NCI-H1092 (cell line): ENCODE results near the gene MSLN.
A peak's percentile ranks its signal among the peaks of the same experiment; 100 is the strongest.

ENCODE experiments used
- DNase-seq: peaks from one replicate; lab custom pipeline; 2025; lab: John Stamatoyannopoulos, UW

Gene MSLN

DNA sequence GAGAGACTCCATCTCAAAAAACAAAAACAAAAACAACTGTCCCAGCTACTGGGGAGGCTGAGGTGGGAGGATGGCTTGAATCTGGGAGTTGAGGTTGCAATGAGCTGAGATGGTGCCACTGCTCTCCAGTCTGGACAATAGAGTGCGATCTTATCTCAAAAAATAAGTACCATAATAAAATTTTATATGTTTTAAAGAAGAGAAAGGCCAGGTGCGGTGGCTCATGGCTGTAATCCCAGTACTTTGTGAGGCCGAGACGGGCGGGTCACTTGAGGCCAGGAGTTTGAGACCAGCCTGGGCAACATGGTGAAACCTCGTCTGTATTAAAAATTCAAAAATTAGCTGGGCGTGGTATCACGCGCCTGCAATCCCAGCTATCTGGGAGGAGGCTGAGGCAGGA lies 16.3 kb downstream of the MSLN start:
- DNase-seq: no peak

DNA sequence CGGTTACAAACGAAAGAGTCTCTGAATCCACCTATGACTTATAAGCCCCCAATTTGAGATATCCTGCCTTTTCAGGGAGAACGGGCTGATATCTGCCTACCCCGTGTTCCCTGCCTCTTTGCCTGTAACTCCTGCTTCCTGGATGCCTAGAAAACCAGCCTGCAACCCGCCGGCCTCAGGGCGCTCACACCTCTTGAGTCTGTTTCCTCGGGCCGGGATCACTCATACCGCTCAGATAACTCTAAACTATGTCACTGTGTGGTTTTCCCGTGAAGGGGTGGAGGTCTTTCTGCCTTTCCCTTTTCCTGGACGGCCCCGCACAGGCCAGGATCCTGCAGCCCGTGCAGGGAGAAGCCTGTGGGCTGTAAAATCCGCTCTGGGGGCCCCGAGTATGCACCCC lies 17.3 kb downstream of the MSLN start:
- no peak for DNase-seq

DNA sequence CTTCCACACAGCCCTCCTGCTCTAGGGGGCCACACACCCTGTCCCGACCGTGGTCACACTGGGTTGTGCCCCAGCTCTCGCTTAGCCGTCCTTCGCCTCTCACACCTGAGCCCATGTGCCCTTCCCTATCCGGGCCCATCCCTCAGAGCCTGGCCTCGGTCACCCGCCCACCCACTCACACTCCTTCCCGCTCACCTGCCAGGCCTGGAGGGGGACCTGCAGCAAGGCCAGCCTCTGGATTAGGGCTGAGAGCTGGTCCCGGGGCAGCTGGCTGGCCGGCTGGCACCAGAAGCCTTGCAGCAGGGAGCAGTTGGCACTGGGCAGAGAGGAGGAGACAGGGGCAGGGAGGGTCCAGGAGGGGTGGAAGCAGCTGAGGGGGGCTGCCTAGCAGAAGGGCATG lies 17.9 kb downstream of the MSLN start:
- DNase-seq: no peak

DNA sequence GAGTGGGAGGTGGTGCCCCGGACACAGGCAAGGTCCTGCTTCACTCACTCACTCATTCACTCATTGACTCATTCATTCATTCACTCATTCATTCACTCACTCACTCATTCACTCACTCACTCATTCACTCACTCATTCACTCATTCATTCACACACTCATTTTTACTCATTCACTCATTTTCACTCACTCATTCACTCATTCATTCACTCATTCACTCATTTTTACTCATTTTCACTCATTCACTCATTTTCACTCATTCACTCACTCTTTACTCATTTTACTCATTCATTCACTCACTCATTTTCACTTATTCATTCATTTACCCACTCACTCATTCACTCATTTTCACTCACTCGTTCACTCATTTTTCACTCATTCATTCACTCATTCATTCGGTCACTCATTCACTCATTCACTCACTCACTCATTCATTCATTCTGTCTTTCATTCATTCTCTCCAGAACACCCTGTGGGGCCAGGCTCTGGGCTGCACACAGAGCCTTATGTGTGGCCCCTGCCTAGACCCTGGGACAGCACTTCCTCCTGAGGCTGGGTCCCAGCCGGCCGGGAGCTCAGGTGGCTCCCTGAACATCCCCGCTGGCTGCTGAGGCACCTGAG lies 18.5 kb downstream of the MSLN start:
- DNase-seq: no peak

DNA sequence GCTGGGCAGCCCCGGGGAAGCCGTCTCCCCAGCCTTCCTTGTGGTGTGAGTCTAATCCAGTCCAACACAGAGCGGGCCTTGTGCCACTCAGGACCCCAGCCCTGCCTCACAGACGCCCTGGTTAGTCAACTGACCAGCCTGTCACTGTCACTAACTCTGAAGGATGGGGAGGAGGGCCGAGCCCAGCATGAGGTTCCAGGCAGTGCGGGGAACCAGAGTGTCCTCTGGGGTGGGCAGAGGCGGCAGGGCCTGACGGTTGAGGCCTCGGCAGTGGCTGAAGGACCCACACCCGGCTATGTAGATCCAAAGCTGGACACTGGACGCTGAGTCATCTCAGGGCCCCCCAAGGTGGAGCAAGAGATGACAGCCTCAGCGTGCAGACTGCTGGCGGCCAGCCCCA lies 19.0 kb downstream of the MSLN start:
- no peak for DNase-seq

DNA sequence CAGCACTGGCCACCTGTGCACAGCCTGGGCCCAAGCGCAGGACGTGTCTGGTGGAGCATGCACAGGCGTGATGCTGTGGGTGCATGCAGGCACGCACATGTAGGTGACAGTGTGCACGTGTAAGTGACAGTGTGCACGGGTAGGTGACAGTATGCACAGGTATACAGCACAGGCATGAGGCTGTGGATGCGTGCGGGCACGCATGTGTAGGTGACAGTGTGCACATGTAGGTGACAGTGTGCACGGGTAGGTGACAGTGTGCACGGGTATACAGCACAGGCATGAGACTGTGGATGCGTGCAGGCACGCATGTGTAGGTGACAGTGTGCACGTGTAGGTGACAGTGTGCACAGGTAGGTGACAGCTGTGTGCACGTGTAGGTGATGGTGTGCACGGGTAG lies 19.8 kb downstream of the MSLN start:
- DNase-seq: no peak

DNA sequence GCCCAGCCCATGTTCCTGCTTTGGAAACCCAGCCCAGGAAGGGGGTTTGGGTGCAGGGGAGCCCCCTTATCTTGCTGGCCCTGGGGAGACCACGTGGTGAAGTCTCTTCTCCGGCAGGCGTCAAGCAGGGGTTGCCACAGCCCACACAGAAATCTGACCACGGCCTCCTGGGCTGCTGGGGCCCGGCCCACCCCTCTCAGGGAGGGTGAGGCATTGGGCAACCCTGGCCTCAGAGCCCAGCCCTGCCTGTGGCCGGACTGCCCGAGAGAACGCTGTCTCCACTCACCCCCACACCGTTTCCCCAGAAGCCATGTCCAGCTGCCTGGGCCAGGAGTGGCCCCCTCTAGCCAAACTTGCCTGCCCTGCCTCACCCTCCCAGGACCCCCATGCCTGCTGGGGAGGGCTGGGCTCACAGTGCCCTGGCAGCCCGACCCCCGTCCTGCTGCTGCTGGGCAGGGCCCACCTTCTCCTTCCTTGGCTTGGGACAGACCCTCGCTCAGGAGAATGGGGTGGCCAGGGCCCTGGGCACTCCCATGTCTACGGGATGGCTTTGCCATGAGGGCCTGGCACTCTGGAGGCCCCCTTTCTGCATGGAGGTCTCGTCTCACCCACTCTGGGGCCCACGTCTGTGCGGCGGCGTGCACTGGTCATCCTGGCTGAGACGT lies 20.9 kb downstream of the MSLN start:
- DNase-seq: no peak

DNA sequence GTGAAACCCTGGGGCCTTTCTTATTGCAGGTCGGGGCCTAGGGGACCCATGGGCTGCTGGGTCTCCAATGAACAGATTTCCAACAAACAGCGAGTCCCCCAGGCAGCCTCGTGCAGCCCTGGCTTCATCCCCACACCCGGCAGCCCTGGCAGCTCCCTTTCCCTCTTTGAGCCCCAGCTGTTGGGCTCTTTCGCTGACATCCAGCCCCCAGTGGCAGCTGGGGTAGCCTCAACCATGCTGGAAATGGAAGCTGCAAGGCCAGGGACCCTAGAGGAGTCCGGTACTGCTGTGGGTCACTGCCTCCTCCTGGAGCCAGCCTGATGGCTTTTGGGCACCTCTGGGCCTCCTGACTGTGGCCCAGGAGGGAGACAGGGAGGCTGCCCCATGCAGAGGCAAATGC lies 21.7 kb downstream of the MSLN start:
- DNase-seq: no peak

DNA sequence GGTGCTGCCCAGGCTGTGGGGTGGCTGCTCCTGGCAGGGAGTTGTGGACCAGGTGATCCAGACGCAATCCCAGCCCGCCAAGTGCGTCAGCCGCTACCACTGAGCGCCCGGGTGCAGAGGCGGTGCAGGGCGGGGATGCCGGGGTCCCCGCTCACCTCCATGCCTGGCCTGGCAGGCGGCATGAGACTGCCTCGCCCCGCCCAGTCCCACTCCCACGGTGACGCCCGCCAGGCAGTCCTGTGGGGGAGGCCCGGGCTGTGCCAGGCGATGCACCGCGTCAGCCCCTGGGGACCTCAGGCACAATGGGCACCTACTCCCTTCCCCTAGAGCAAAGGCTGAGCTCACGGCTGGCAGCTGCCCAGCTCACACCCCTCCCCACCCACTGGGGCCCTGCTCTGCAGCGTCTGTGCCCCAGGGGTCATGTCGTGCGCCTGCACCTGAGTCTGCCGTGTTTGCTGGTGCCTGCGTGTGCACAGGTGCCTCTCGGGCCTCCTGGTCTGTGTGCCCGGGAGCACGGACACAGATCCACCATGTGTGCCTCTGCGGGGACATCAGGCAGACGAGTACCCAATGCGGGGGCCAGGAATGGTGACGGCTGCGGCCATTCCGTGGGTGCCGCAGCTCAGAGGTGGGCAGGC lies 22.4 kb downstream of the MSLN start:
- peak; percentile 56 for DNase-seq

DNA sequence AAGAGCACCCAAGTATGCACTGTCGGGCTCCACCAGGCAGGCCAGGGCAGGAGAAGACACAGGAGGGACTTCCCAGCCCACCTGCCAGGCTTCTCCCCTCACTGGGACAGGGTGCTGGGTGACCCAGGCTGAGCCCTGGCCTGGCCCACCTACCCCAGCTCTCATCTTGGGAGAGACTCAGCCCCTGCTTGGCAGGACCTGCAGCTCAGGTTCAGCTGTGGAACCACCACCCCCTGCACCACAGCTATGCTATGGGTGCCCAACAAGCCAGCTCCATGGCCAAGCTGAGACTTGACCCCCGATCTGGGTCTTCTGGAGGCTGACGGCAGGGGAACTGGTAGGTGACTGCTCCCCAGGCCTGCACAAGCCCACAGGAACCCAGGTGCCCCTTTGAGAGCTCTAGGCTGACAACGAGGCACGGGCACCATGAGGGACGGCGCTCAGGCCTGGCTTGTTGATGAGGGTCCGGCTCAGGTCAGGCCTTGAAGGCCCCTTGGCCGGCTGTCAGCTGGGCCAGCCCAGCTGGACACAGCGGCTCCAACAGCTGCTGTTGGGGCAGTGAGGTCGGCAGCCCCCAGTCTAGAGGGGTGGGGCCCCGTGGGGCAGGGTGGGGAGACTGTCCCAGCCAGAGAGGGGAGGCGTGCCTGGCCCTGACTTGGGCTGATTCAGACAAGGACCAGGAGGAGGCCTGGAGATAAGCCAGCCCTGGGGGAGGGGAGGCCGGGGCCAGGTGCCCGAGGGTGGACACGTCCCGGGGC lies 23.0 kb downstream of the MSLN start:
- DNase-seq: no peak

DNA sequence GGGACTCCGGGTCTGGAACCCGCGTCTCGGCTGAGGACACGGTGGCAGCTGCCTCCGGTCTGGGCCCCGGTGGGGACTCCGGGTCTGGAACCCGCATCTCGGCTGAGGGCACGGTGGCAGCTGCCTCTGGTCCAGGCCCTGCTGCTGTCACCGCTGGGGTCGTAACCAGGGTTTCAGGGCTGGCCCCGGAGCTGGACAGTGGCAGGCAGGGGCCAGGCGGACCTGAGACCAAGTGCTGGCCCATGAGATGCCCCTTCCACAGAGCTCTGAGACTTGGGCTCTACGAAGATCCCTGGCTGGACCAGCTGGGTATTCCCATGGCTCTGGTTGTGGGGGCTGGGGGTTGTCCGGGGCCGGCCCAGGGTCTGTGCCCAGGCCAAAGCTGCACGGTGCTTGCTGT lies 23.9 kb downstream of the MSLN start:
- no peak for DNase-seq

DNA sequence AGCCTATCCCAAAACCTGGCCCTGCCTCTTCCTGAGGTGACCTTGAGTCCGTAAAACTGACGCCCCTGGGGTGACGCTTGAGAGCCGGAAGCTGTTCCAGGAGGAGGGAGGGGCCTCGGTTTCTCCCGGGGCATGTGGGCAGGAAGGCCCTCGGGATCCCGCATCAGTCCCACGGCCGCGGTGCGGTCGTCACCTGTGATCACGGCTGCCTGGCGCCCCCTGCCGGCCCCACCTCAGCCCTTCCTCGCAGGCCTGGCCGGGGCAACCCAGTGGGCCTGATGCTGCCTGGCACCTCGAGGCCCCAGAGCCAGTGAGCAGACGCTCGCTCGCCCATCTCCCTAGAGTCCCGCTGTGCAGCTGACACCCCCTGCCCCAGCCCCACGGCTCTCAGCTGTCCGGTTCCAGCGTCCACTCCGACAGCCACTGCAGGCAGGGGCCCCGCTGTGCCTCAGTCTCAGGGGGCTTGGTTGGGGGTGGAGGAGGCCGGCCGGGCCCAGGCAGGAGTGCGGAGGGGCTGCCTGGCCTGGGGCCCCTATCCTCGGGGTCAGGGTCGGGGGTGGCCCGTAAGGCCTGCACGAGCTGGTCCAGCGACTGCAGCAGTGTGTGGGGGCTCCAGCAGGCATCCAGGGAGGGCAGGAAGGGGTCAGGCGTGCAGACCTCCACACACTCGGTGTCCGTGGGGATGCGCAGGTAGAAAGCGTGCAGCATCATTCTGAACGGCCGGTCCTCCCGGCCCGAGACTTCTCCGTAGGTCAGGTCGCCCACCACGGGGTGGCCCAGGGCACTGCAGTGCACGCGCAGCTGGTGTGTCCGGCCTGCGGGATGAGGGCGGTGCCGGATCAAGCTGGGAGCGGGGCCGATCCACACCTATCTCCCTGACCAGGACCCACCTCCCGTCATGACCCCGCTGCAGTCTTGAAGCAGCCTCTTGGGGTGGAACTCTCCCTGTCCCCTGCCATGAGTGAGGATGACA lies 25.3 kb downstream of the MSLN start:
- peak; percentile 21 for DNase-seq

DNA sequence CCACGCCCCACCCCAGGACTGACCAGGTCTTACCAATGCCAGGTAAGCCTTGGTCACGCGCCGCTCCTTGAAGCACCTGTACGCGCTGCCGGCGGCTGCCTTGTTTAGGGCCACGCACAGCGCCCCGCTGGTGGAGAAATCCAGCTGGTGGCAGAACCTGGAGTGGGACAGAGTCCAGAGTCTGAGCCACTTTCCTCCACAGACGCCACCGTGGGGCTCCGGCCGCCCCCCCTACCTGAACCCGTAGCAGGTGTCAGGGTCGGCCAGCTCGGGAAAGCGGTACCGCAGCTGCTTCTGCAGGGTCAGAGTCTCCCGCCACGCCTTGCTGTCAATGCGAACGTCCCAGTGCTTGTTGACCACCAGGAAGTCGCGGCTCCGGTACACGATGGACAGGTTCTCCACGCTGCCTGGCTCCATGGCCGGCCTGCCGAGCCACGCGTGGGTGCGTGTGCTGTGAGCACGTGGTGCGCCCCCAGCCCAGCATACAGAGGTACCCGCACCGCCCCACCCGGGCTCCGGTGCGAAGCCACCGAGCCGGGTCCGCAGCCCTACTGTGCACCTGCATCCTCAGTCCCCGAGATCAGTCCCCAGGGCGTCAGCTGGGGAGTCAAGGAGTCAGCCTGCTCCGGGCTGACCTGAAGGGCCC lies 26.9 kb downstream of the MSLN start:
- DNase-seq: no peak

DNA sequence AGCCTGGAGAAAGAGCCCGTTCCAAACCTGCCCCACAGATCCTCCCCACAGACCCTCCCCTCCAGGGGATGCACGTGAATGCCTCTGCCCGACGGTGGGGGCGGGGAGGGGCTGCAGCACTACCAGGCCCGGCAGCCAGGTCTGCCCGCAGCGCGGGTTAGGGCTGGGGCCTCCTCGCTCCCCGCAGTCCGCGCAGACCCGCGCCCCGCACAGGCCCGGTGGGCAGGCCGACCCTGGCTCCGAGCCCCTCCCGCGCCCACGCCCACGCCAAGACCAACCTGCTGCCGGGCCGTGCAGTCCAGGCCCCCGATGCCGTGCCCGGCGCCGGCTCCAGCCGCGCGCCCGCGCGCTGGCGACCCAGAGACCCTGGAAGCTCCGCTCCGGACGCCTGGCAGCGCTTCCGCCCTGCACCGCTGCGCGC lies 27.5 kb downstream of the MSLN start, which contains the start of gene RPUSD1:
Gene RPUSD1, minus strand, starts transcription at position 404 of the 421 bp plus-strand sequence. CDS start 644 bp downstream, outside the sequence.
- DNase-seq: no peak

DNA sequence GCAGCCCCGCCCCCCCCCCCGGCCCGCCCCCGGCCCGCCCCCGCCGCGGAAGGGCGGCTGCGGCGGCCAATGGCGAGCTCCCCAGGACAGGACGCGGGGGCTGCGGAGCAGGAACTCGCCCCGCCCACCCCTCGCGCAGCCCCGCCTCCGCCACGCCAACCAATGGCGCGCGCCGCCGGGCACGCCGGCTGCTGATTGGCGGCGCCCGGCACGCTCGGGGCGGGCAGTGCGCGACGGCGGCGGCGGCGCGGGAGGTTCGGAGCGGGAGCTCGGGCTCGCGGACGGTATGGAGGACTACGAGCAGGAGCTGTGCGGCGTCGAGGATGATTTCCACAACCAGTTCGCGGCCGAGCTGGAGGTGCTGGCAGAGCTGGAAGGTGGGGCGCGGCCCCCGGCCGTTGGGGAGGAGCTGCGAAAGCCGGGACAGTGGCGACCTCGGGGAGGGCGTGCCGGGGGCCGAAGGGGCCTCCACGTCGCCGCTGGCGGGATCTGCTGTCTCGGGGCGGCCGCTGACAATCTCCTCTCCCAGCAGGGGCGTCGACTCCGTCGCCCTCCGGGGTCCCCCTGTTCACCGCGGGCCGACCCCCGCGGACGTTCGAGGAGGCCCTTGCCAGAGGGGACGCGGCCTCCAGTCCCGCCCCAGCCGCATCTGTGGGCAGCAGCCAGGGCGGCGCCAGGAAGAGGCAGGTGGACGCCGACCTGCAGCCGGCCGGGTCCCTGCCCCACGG lies 28.0 kb downstream of the MSLN start, which contains the start of gene CHTF18:
Gene CHTF18, plus strand, starts transcription at position 222 of the 728 bp plus-strand sequence. Its CDS starts 65 bp downstream, at position 287.
- DNase-seq: peak; percentile 86

DNA sequence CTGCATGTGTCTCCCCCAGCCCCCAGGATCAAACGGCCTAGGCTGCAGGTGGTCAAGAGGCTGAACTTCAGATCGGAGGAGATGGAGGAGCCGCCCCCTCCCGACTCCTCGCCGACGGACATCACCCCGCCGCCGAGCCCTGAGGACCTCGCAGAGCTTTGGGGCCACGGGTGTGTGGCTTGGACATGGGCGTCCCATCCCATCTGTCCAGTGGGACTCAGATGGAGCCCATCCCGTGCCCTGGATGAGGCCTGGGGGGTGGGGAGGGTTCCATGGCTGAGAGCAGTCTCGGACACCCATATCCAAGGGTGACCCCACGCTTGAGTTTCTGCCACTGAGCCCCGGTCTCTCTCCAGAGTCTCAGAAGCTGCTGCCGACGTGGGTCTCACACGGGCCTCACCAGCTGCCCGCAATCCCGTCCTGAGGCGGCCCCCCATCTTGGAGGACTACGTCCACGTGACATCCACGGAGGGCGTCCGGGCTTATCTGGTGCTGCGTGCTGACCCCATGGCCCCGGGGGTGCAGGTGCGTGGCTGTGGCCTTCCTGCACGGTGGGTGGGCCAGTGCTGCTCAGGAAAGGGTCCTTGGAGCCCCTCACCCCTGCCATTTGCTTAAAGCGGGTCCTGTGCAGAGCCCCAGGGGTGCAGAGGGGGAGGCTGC lies 28.8 kb downstream of the MSLN start:
- DNase-seq: no peak

DNA sequence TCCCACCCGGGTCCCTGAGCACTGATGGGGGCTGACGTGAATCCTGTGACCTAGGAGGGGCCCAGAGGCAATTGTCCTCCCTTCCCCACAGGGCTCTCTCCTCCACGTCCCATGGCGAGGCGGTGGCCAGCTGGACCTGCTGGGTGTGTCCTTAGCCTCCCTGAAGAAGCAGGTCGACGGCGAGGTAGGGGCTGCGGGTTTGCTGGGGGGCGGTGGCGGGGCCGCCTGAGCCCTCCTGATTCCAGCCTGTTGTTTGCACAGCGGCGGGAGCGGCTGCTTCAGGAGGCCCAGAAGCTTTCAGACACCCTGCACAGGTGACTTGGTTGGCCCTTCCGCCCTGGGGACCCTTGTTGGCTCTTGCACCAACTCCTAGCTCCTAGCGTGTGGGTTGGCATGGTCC lies 29.6 kb downstream of the MSLN start:
- no peak for DNase-seq

DNA sequence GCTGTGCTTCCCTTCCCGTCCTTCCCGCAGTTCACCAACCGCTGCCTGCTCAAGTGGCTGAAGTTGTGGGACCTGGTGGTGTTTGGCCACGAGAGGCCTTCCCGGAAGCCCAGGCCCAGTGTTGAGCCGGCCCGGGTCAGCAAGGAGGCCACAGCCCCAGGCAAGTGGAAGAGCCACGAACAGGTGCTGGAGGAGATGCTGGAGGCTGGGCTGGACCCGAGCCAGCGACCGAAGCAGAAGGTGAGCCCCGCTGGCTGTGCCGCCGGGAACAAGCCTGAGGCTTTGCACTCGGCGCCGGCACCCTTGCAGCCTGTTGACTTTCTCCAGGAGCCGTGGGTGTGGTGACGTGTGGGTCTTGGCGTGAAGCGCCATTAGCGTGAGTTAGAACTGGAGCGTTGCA lies 30.6 kb downstream of the MSLN start:
- DNase-seq: no peak

DNA sequence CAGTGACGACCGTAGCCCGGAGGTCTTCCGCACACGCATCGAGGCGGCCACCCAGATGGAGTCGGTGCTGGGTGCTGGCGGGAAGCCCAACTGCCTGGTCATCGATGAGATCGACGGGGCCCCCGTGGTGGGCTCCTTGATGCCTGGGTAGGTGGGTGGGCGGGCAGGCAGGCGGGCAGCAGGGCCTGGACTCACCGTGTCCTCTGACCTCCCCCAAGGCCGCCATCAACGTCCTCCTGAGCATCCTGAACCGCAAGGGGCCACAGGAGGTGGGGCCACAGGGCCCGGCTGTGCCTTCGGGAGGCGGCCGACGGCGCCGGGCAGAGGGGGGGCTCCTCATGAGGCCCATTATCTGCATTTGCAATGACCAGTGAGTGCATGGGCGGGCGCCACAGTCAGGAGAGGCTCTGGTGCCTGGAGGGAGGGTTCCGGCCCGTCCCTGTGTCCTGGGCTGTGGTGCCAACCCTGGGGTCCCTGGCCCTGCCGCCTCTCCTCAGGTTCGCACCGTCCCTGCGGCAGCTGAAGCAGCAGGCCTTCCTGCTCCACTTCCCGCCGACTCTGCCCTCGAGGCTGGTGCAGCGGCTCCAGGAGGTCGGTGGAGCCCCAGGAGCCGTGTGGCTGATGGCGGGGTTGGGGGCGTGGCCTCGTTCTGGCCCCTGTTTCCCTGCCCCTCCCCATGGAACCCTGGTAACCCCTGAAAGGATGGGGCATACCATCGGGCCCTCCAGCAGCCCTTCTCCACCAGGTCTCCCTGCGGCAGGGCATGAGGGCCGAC lies 31.9 kb downstream of the MSLN start:
- no peak for DNase-seq
